H7 (cell line): Measurements from ENCODE around the gene DGKI. TPM values are rescaled to one million over a fixed set of nuclear protein-coding genes. Genes with fewer than 3 reads are reported as not detected.
A peak's percentile ranks its signal among the peaks of the same experiment; 100 is the strongest.

ENCODE experiments used
- DNase-seq: peaks from one replicate; pipeline ENCODE4 v3.0.0; 2012
- H3K27me3 ChIP-seq: 2 replicates; pipeline ENCODE4 v1.6.0; 2011; ENCODE audit warnings: mild to moderate bottlenecking, low read length; ENCODE audit not compliant: control insufficient read depth, insufficient read depth
- H3K36me3 ChIP-seq: replicated peaks from 2 replicates; pipeline ENCODE4 v1.5.1; 2011; ENCODE audit warnings: low read length; ENCODE audit not compliant: control insufficient read depth, insufficient read depth
- H3K4me3 ChIP-seq: 2 replicates; pipeline ENCODE4 v1.5.1; 2011; ENCODE audit warnings: low read depth, mild to moderate bottlenecking, control low read depth, low read length, moderate library complexity; ENCODE audit not compliant: insufficient read depth
- total RNA-seq: library from RNA; depleted of rRNA; stranded (reverse); fragments of >200 nt; shearing (Covaris generic); gene quantifications from 2 replicates; pipeline ENCODE4 v1.2.3, GENCODE V29; 2014

Gene DGKI
- total RNA-seq, 1 experiment from 2014 or later, result 0.14 TPM

- DNase-seq, result no peak
- no peak overlapping the region for H3K4me3 ChIP-seq
- no peaks in the 10 kb centered on the region; the same call in 1 of the 2 replicates for H3K36me3 ChIP-seq
- no peaks in the 10 kb centered on the region for H3K27me3 ChIP-seq
Measured at GRCh38 chr7:137862358-137862757, 15.6 kb upstream of the DGKI start.

GRCh38 chr7:137860542-137860941, 13.8 kb upstream of the DGKI start:
- DNase-seq, result no peak
- no peak overlapping the region for H3K4me3 ChIP-seq
- no peaks in the 10 kb centered on the region for H3K36me3 ChIP-seq
- no peaks in the 10 kb centered on the region for H3K27me3 ChIP-seq

- no peaks in the 10 kb centered on the region for H3K36me3 ChIP-seq
- peaks cover 16% of the 10 kb centered on the region for H3K27me3 ChIP-seq
- DNase-seq, result no peak
- no peak overlapping the region for H3K4me3 ChIP-seq
Measured at GRCh38 chr7:137853053-137853452, 6.3 kb upstream of the DGKI start.

GRCh38 chr7:137852108-137852507, 5.3 kb upstream of the DGKI start:
- Histone ChIP-seq H3K36me3 (no peaks in the 10 kb centered on the region), H3K27me3 (peaks cover 26% of the 10 kb centered on the region)
- no peak for DNase-seq

GRCh38 chr7:137850972-137851945, 4.5 kb upstream of the DGKI start:
- H3K27me3 ChIP-seq, result peaks cover 32% of the 10 kb centered on the region
- no peak for DNase-seq
- H3K4me3 ChIP-seq, result no peak overlapping the region
- no peaks in the 10 kb centered on the region for H3K36me3 ChIP-seq

More at GRCh38 chr7:137852108-137852507, 5.3 kb upstream of the DGKI start:
- H3K4me3 ChIP-seq, result no peak overlapping the region

GRCh38 chr7:137850571-137850970, 3.8 kb upstream of the DGKI start:
- Histone ChIP-seq H3K27me3 (peaks cover 39% of the 10 kb centered on the region), H3K4me3 (no peak overlapping the region), H3K36me3 (no peaks in the 10 kb centered on the region)
- DNase-seq, result no peak

GRCh38 chr7:137848095-137848494, 1.3 kb upstream of the DGKI start:
- H3K4me3 ChIP-seq, result no peak overlapping the region
- H3K27me3 ChIP-seq, result peaks cover 48% of the 10 kb centered on the region
- no peaks in the 10 kb centered on the region for H3K36me3 ChIP-seq
- no peak for DNase-seq

- Histone ChIP-seq H3K36me3 (no peaks in the 10 kb centered on the region), H3K4me3 (peak overlapping the region; percentile 47), H3K27me3 (peaks cover 48% of the 10 kb centered on the region)
- no peak for DNase-seq
Measured at GRCh38 chr7:137847568-137848050, 835 bp upstream of the DGKI start.

- Histone ChIP-seq H3K4me3 (peak overlapping the region; percentile 47; the same call in 1 of the 2 replicates), H3K27me3 (peaks cover 48% of the 10 kb centered on the region), H3K36me3 (no peaks in the 10 kb centered on the region)
- no peak for DNase-seq
Measured at GRCh38 chr7:137846549-137846826, 286 bp downstream of the DGKI start.

- H3K27me3 ChIP-seq, result peaks cover 46% of the 10 kb centered on the region
- H3K36me3 ChIP-seq, result no peaks in the 10 kb centered on the region
- DNase-seq, result peak; percentile 40
- H3K4me3 ChIP-seq, result no peak overlapping the region
Measured at GRCh38 chr7:137844677-137845425, 1.9 kb downstream of the DGKI start.

GRCh38 chr7:137839903-137840779, 6.6 kb downstream of the DGKI start:
- Histone ChIP-seq H3K27me3 (peaks cover 4% of the 10 kb centered on the region), H3K36me3 (no peaks in the 10 kb centered on the region), H3K4me3 (no peak overlapping the region)
- peak; percentile 20 for DNase-seq

GRCh38 chr7:137838706-137839315, 8.0 kb downstream of the DGKI start:
- no peaks in the 10 kb centered on the region for H3K36me3 ChIP-seq
- H3K27me3 ChIP-seq, result no peaks in the 10 kb centered on the region
- DNase-seq, result no peak
- H3K4me3 ChIP-seq, result no peak overlapping the region

- DNase-seq, result no peak
- Histone ChIP-seq H3K4me3 (no peak overlapping the region), H3K27me3 (no peaks in the 10 kb centered on the region), H3K36me3 (no peaks in the 10 kb centered on the region)
Measured at GRCh38 chr7:137836541-137836940, 10.2 kb downstream of the DGKI start.

GRCh38 chr7:137836113-137836509, 10.7 kb downstream of the DGKI start:
- Histone ChIP-seq H3K27me3 (no peaks in the 10 kb centered on the region), H3K36me3 (no peaks in the 10 kb centered on the region)
- no peak for DNase-seq

More at GRCh38 chr7:137836113-137836509, 10.7 kb downstream of the DGKI start:
- H3K4me3 ChIP-seq, result no peak overlapping the region
